MCF 10A (cell line): ENCODE data around the gene GMDS. TPM values are rescaled to one million over a fixed set of nuclear protein-coding genes. Genes with fewer than 3 reads are reported as not detected.

Source experiments
- BruUV-seq: library from RNA; stranded (reverse); fragments of 400-500 nt; replicated peaks from 2 replicates; lab custom pipeline; 2021; lab: Mats Ljungman, UMichigan
- CTCF ChIA-PET: fragments of 300-600 bp; sonication (Branson Sonifier 250); formaldehyde crosslinking; extraction: SDS; loops from one replicate; lab custom pipeline; 2021; ENCODE audit warnings: antibody characterized with exemption, inconsistent platforms; lab: Yijun Ruan, JAX
- POLR2A ChIA-PET: fragments of 300-600, 350-650 bp; sonication (Branson Sonifier 250); formaldehyde crosslinking; extraction: SDS; loops from one replicate; lab custom pipeline; 2020; ENCODE audit warnings: antibody characterized with exemption, inconsistent platforms; lab: Yijun Ruan, JAX
- DNase-seq: peaks from one replicate; pipeline ENCODE4 v3.0.0-alpha.2; 2018; ENCODE audit not compliant: unreplicated experiment
- H3K27ac Mint-ChIP-seq: one replicate; pipeline ENCODE4 v1.8.0; 2022; ENCODE audit warnings: mild to moderate bottlenecking, low read depth, mixed read lengths; ENCODE audit not compliant: unreplicated experiment
- H3K27me3 Mint-ChIP-seq: one replicate; pipeline ENCODE4 v1.8.0; 2022; ENCODE audit warnings: mixed read lengths; ENCODE audit not compliant: insufficient read depth, unreplicated experiment
- H3K36me3 Mint-ChIP-seq: one replicate; pipeline ENCODE4 v1.8.0; 2022; ENCODE audit warnings: mild to moderate bottlenecking, moderate library complexity, mixed read lengths; ENCODE audit not compliant: insufficient read depth, unreplicated experiment
- H3K4me1 Mint-ChIP-seq: one replicate; pipeline ENCODE4 v1.8.0; 2022; ENCODE audit warnings: mixed read lengths; ENCODE audit not compliant: insufficient read depth, unreplicated experiment
- H3K4me3 Mint-ChIP-seq: one replicate; pipeline ENCODE4 v1.8.0; 2022; ENCODE audit warnings: mild to moderate bottlenecking, moderate library complexity, mixed read lengths; ENCODE audit not compliant: unreplicated experiment
- H3K9me3 Mint-ChIP-seq: one replicate; pipeline ENCODE4 v1.8.0; 2022; ENCODE audit warnings: mixed read lengths; ENCODE audit not compliant: unreplicated experiment
- CTCF ChIP-seq: fragments of 200-600 bp; IDR thresholded peaks from one replicate; pipeline ENCODE4 v1.8.0; 2022; ENCODE audit warnings: antibody characterized with exemption, mild to moderate bottlenecking; ENCODE audit not compliant: unreplicated experiment
- intact Hi-C: fragments of 100-400 bp; cut with micrococcal nuclease; formaldehyde crosslinking; loops from 2 replicates; pipeline ENCODE4 v1.14.1; 2022
- total RNA-seq: library from RNA; stranded (reverse); gene quantifications from 2 replicates; pipeline ENCODE4 v1.2.3, GENCODE V29; 2022

GMDS gene
- total RNA-seq, 1 experiment from 2014 or later = 24.9 TPM

- CTCF ChIA-PET = interaction anchor here (1.1 kb wide), 1 partner anchor 35 kb away, joined by 4 read pairs; no protein-coding TSS in a partner anchor
- POLR2A ChIA-PET = interaction anchor here (0.7 kb wide), 1 partner anchor 10 kb away, joined by 3 read pairs; no protein-coding TSS in a partner anchor
- DNase-seq = no peak
- H3K4me3 Mint-ChIP-seq = no peak overlapping the region
- BruUV-seq = no TSS peak
- TF ChIP-seq CTCF = no peak
- H3K27ac Mint-ChIP-seq = no peak overlapping the region
- H3K27me3 Mint-ChIP-seq = no peaks in the 10 kb centered on the region
- no peaks in the 10 kb centered on the region for H3K4me1 Mint-ChIP-seq
- no peaks in the 10 kb centered on the region for H3K36me3 Mint-ChIP-seq
- no peaks in the 10 kb centered on the region for H3K9me3 Mint-ChIP-seq
- intact Hi-C loops = no loop called here
Measured at GRCh38 chr6:1812034-1812433, 433.4 kb downstream of the GMDS start.

DNA sequence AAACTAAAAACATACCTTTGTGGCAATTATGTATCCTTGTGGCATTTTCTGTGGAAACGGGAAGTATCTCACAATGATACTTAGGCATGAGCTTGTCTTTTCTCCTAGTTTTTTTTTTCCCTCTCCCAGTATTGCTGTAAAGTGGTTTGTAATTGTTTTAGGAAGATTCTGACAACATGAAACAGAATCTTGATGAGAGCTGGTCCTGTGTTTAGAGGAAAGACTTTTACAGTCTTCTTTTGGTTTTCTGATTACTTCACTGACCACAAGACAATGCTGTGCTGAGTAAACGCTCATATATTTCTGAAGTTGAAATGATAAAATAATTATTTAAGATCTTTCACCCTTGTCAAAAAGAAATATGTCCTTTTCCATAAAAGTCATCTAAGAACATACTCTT lies 434.5 kb downstream of the GMDS start:
- DNase-seq = no peak
- BruUV-seq = no TSS peak
- intact Hi-C loops = no loop called here
- Mint-ChIP-seq H3K4me3 (no peak overlapping the region), H3K27ac (no peak overlapping the region), H3K27me3 (no peaks in the 10 kb centered on the region), H3K36me3 (no peaks in the 10 kb centered on the region), H3K9me3 (no peaks in the 10 kb centered on the region), H3K4me1 (no peaks in the 10 kb centered on the region)
- POLR2A ChIA-PET = interaction anchor here (0.6 to 0.8 kb wide), 2 partner anchors 10 to 28 kb away, joined by 3 to 4 read pairs; no protein-coding TSS in a partner anchor
- CTCF ChIA-PET = interaction anchor here (0.7 to 1.1 kb wide), 2 partner anchors 36 to 264 kb away, joined by 3 to 4 read pairs; no protein-coding TSS in a partner anchor
- no peak for TF ChIP-seq CTCF

DNA sequence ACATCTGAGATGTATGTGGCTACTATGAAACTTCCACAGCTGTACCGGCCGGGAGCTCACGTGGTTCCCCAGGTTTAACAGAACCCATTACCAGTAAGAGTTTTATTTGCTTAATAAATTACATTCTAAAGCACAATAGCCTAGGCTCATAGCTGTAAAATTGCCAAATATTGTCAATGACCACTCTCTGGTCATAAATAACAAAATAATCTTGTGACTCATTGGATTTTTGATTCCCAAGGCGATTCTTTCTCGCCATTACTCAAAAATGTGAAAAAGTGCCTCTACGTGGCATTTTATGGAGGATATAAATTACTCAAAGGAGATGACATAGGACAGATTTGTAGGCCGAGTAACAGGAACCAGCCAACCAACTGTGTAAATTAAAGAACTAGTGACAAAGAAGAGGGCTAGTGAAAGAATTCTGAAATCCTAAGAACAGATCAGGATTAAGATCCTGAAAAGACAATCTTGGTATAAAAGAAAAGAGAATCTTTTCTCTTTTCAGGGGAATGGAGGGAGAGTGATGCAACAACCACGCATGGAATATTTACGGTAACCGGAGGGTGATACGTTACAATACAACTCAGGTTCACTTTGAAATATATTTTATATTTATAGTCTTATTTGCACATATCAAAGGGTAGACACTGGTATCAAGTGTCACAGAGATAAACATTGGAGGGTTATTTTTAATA lies 436.0 kb downstream of the GMDS start:
- CTCF ChIA-PET = no interaction called here
- no peak for DNase-seq
- no TSS peak for BruUV-seq
- no peaks in the 10 kb centered on the region for H3K4me1 Mint-ChIP-seq
- no peak overlapping the region for H3K27ac Mint-ChIP-seq
- H3K9me3 Mint-ChIP-seq = no peaks in the 10 kb centered on the region
- intact Hi-C loops = no loop called here
- POLR2A ChIA-PET = interaction anchor here (0.9 kb wide), 1 partner anchor 8 kb away, joined by 4 read pairs; no protein-coding TSS in a partner anchor
- H3K27me3 Mint-ChIP-seq = no peaks in the 10 kb centered on the region
- TF ChIP-seq CTCF = no peak
- H3K4me3 Mint-ChIP-seq = no peak overlapping the region
- H3K36me3 Mint-ChIP-seq = no peaks in the 10 kb centered on the region

DNA sequence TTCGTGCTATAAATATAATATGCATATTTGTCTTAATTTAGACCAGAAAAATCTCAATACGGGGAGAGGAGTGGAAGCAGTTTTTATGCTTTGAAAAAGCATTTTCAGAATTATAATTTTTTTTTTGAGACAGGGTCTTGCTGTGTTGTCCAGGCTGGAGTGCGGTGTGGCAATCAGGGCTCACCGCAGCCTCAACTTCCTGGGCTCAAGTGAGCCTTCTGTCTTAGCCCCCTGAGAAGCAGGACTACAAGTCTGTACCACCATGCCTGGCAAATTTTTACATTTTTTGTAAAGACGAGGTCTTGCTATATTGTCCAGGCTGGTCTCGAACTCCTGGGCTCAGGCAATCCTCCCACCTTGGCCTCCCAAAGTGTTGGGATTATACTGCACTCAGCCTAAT lies 438.5 kb downstream of the GMDS start:
- H3K4me3 Mint-ChIP-seq = no peak overlapping the region
- H3K4me1 Mint-ChIP-seq = no peaks in the 10 kb centered on the region
- TF ChIP-seq CTCF = no peak
- BruUV-seq = no TSS peak
- no peak overlapping the region for H3K27ac Mint-ChIP-seq
- CTCF ChIA-PET = no interaction called here
- DNase-seq = no peak
- H3K9me3 Mint-ChIP-seq = no peaks in the 10 kb centered on the region
- no peaks in the 10 kb centered on the region for H3K27me3 Mint-ChIP-seq
- POLR2A ChIA-PET = no interaction called here
- intact Hi-C loops = no loop called here
- no peaks in the 10 kb centered on the region for H3K36me3 Mint-ChIP-seq
